Stomach (tissue), 4 donors: ENCODE data around the gene MTHFR.

Experiments used
- CTCF ChIP-seq, 7 experiments: fragments of 450-650 bp in 4 of 7; fragments of 200-600 bp in 3 of 7; sonication (generic) in 3 of 7; IDR thresholded peaks; one replicate each; pipeline ENCODE4 v1.5.1; 2016 to 2019; ENCODE audit warnings: antibody characterized with exemption in 7 of 7, control low read depth in 2 of 7, mild to moderate bottlenecking in 1 of 7
- EP300 ChIP-seq: sonication (generic); formaldehyde crosslinking; IDR thresholded peaks from one replicate; pipeline ENCODE4 v1.6.1; 2017; ENCODE audit warnings: antibody characterized with exemption
- POLR2A ChIP-seq, 4 donors: fragments of 450-650 bp; IDR thresholded peaks; one replicate each; pipeline ENCODE4 v1.6.1; 2016; ENCODE audit warnings: antibody characterized with exemption in 4 of 4, control low read depth in 2 of 4, mild to moderate bottlenecking in 1 of 4, moderate library complexity in 1 of 4
- POLR2AphosphoS5 ChIP-seq, 3 donors: sonication (generic); formaldehyde crosslinking; IDR thresholded peaks; one replicate each; pipeline ENCODE4 v1.6.1; 2016; ENCODE audit warnings: antibody characterized with exemption in 3 of 3

DNA sequence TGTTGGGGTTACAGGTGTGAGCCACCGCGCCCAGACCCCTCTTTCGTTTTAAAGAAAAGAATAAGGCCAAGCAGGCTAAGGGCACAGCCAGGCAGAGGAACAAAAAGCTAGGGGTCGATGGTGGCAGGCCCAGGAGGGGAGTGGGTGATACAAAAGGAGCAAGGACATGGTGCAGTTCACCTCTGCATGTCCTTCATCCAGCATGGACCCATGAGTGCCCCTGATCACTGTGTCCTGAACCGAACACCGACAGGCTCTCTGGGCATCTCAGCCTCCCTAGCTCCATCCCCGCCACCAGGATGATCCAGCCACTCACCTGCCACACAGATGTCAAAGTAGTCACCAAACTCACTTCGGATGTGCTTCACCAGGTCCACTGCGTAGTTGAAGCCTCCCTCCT is 5.9 kb downstream of the MTHFR start:
- TF ChIP-seq POLR2A (IDR thresholded peaks at IDR 0.05): no peak
- no peak for TF ChIP-seq CTCF (IDR thresholded peaks at IDR 0.05)
- TF ChIP-seq POLR2AphosphoS5 (IDR thresholded peaks at IDR 0.05): no peak
- no peak for TF ChIP-seq EP300
